ENCODE results near the gene NEK1. TPM values are rescaled to one million over a fixed set of nuclear protein-coding genes. Genes with fewer than 3 reads are reported as not detected.

Gene NEK1
- total RNA-seq, 3 donors from 2014 or later = 8.2 to 16.6 (median 10.8) TPM

DNA sequence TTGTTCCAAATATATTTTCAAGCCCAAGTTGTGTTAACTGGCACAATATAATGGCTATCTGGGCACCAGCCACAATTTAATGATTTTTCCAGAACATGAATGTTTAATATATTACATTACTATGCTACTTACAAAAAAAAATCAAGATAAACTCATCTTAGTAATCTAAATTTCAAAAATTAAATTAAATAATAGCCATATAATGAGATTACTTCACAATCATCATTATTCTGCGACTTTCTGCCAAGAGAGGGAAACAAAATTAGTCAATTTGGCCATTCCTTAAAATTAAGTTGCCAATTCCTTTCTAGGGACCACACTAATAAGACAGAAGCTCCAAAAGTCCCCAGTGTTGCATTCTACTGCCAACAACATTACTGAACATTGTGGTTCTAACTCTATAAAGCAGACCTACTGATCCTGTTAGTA, 7.5 kb downstream of the NEK1 start:
- no peak for ATAC-seq
- Histone ChIP-seq H3K9me3 (no peaks in the 10 kb centered on the region), H3K4me1 (ENCODE audit: low read depth) (no peaks in the 10 kb centered on the region), H3K4me3 (no peak overlapping the region), H3K36me3 (ENCODE audit: low read depth) (no peaks in the 10 kb centered on the region)
- TF ChIP-seq, protein P1, sequence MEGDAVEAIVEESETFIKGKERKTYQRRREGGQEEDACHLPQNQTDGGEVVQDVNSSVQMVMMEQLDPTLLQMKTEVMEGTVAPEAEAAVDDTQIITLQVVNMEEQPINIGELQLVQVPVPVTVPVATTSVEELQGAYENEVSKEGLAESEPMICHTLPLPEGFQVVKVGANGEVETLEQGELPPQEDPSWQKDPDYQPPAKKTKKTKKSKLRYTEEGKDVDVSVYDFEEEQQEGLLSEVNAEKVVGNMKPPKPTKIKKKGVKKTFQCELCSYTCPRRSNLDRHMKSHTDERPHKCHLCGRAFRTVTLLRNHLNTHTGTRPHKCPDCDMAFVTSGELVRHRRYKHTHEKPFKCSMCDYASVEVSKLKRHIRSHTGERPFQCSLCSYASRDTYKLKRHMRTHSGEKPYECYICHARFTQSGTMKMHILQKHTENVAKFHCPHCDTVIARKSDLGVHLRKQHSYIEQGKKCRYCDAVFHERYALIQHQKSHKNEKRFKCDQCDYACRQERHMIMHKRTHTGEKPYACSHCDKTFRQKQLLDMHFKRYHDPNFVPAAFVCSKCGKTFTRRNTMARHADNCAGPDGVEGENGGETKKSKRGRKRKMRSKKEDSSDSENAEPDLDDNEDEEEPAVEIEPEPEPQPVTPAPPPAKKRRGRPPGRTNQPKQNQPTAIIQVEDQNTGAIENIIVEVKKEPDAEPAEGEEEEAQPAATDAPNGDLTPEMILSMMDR (IDR thresholded peaks at IDR 0.05) = no peak
- intact Hi-C loops (cut with DNase I, micrococcal nuclease) = loop anchor here in 1 of 2 donors (5.0 kb wide), 1 partner anchor 442 kb away; no protein-coding TSS in a partner anchor
- DNase-seq = no peak

GRCh38 chr4:169604131-169604900, 8.1 kb downstream of the NEK1 start:
- intact Hi-C loops (cut with DNase I, micrococcal nuclease) = no loop called here

DNA sequence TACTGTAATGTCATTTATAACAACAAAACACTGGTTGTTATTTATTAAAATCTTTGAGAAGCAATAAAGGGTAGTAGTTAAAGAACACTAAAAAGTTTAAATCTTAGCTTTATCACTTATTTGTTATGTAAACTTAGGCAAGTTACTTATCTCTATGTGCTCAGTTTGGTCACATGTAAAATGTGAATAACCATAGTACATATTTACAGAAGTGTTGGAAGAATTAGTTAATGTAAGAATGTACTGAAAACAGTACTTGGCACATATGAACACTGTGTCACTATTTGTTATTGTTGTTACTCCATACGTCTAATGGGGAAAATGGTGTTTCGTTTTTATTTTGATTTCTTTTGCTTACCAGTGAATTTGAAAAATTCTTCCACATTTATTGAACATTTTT, 9.1 kb downstream of the NEK1 start:
- ATAC-seq (no peak), DNase-seq (no peak)
- Histone ChIP-seq H3K36me3 (ENCODE audit: low read depth) (no peaks in the 10 kb centered on the region), H3K4me3 (no peak overlapping the region), H3K9me3 (no peaks in the 10 kb centered on the region), H3K4me1 (ENCODE audit: low read depth) (no peaks in the 10 kb centered on the region)
- TF ChIP-seq, protein P1 (IDR thresholded peaks at IDR 0.05) = no peak
- intact Hi-C loops (cut with DNase I, micrococcal nuclease) = no loop called here

More at GRCh38 chr4:169604131-169604900, 8.1 kb downstream of the NEK1 start:
- TF ChIP-seq, protein P1 (IDR thresholded peaks at IDR 0.05) = no peak
- DNase-seq (no peak), ATAC-seq (no peak)
- no peaks in the 10 kb centered on the region for H3K36me3 ChIP-seq (ENCODE audit: low read depth)
- no peaks in the 10 kb centered on the region for H3K9me3 ChIP-seq
- H3K4me3 ChIP-seq = no peak overlapping the region
- no peaks in the 10 kb centered on the region for H3K4me1 ChIP-seq (ENCODE audit: low read depth)

- ATAC-seq (no peak), DNase-seq (no peak)
- intact Hi-C loops (cut with DNase I, micrococcal nuclease) = no loop called here
- H3K36me3 ChIP-seq (ENCODE audit: low read depth) = no peaks in the 10 kb centered on the region
- H3K9me3 ChIP-seq = no peaks in the 10 kb centered on the region
- no peak overlapping the region for H3K4me3 ChIP-seq
- TF ChIP-seq, protein P1 (IDR thresholded peaks at IDR 0.05) = no peak
- H3K4me1 ChIP-seq (ENCODE audit: low read depth) = no peaks in the 10 kb centered on the region
These were observed 11.2 kb downstream of the NEK1 start for GRCh38 chr4:169601016-169601771.

DNA sequence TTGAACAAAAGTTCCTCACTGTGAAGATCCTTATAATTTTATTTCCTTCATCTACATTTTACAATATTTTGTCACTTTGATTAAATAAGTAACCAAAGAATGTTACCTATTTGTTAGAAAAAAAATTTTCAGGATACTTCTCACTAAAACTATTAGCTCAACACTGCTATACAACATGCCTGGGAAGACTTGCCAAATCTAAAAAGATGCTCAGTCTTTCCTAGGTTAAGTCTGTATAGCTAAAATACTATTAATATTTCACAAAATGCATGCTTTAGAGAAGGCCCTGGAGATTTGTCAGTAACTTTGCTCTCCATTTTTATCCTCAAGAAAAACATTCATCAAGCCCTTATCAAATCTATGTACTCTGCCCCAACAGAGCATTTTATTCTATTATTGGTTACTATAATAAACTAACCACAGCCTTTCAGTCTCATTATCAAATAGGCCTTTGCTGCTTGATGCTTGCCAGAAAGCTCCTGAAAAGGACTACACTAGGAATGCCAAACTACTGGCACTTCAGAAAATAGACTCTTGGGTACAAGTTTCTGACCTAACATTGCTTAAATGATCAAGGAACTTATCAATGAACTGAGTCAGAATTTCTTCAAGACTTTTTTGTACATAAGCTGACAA, 17.7 kb downstream of the NEK1 start:
- no peaks in the 10 kb centered on the region for H3K36me3 ChIP-seq (ENCODE audit: low read depth)
- TF ChIP-seq, protein P1 (IDR thresholded peaks at IDR 0.05) = no peak
- intact Hi-C loops (cut with DNase I, micrococcal nuclease) = no loop called here
- ATAC-seq (no peak), DNase-seq (no peak)
- H3K4me3 ChIP-seq = no peak overlapping the region
- H3K9me3 ChIP-seq = no peaks in the 10 kb centered on the region
- H3K4me1 ChIP-seq (ENCODE audit: low read depth) = no peaks in the 10 kb centered on the region
